Mesendoderm (in vitro differentiated cells): ENCODE data around the gene POLQ.

Experiments
- DNase-seq: peaks from one replicate; pipeline ENCODE4 v3.0.0; 2013
- H2AK5ac ChIP-seq: 2 replicates; pipeline ENCODE4 v1.6.1; 2013; ENCODE audit warnings: low read length, inconsistent platforms
- H2BK120ac ChIP-seq: 2 replicates; pipeline ENCODE4 v1.6.1; 2013; ENCODE audit warnings: low read depth, mild to moderate bottlenecking, low read length, moderate library complexity, mixed read lengths
- H2BK15ac ChIP-seq: replicated peaks from 2 replicates; pipeline ENCODE4 v1.6.1; 2013; ENCODE audit warnings: low read depth, mild to moderate bottlenecking, moderate library complexity
- H2BK5ac ChIP-seq: 2 replicates; pipeline ENCODE4 v1.6.1; 2013; ENCODE audit warnings: low read length, inconsistent platforms
- H3K18ac ChIP-seq: 2 replicates; pipeline ENCODE4 v1.6.1; 2013; ENCODE audit warnings: mild to moderate bottlenecking, low read length, mixed read lengths
- H3K23ac ChIP-seq: one replicate; pipeline ENCODE4 v1.6.1; 2013; ENCODE audit warnings: low read length
- H3K27ac ChIP-seq: 2 replicates; pipeline ENCODE4 v1.5.1; 2013; ENCODE audit warnings: low read depth, mild to moderate bottlenecking, inconsistent platforms, low read length, moderate library complexity
- H3K27me3 ChIP-seq: 2 replicates; pipeline ENCODE4 v1.6.1; 2013; ENCODE audit warnings: low read length, control low read depth, mild to moderate bottlenecking, inconsistent platforms; ENCODE audit not compliant: insufficient read depth, poor library complexity
- H3K36me3 ChIP-seq: 2 replicates; pipeline ENCODE4 v1.6.1; 2013; ENCODE audit warnings: low read length, inconsistent platforms; ENCODE audit not compliant: control insufficient read depth, insufficient read depth
- H3K4ac ChIP-seq: one replicate; pipeline ENCODE4 v1.6.1; 2013; ENCODE audit warnings: low read depth, mild to moderate bottlenecking, low read length, moderate library complexity
- H3K4me1 ChIP-seq: 2 replicates; pipeline ENCODE4 v1.6.1; 2013; ENCODE audit warnings: low read depth, low read length, inconsistent platforms; ENCODE audit not compliant: control insufficient read depth
- H3K4me2 ChIP-seq: 2 replicates; pipeline ENCODE4 v1.6.1; 2013; ENCODE audit warnings: low read length
- H3K4me3 ChIP-seq: 2 replicates; pipeline ENCODE4 v1.5.1; 2013; ENCODE audit warnings: mild to moderate bottlenecking, low read length
- H3K56ac ChIP-seq: one replicate; pipeline ENCODE4 v1.6.1; 2013; ENCODE audit warnings: low read length
- H3K79me1 ChIP-seq: 2 replicates; pipeline ENCODE4 v1.6.1; 2013; ENCODE audit warnings: low read length, inconsistent platforms
- H3K79me2 ChIP-seq: 2 replicates; pipeline ENCODE4 v1.6.1; 2013; ENCODE audit warnings: mild to moderate bottlenecking, low read length; ENCODE audit not compliant: control insufficient read depth, insufficient read depth
- H3K9ac ChIP-seq: 2 replicates; pipeline ENCODE4 v1.6.1; 2013; ENCODE audit warnings: low read length, inconsistent platforms
- H4K5ac ChIP-seq: one replicate; pipeline ENCODE4 v1.6.1; 2013; ENCODE audit warnings: low read length
- H4K8ac ChIP-seq: one replicate; pipeline ENCODE4 v1.6.1; 2013; ENCODE audit warnings: low read depth, mild to moderate bottlenecking, control low read depth, low read length, moderate library complexity
- WGBS: extraction: QIAGEN DNeasy Blood & Tissue Kit; methylation state at CpG from one replicate; pipeline ENCODE4 v1.1.7; 2013; ENCODE audit warnings: low lambda C conversion rate, missing lambda C conversion rate; ENCODE audit not compliant: insufficient coverage; ENCODE audit errors: extremely low coverage; 5-methylcytosine and 5-hydroxymethylcytosine counted together

POLQ gene

GRCh38 chr3:121552797-121553196 lies 7.0 kb upstream of the POLQ start:
- H3K4me2 ChIP-seq, result no peak overlapping the region
- no peaks in the 10 kb centered on the region for H3K27me3 ChIP-seq
- no peak overlapping the region for H4K8ac ChIP-seq
- H3K79me1 ChIP-seq, result no peaks in the 10 kb centered on the region
- no peaks in the 10 kb centered on the region for H3K36me3 ChIP-seq
- no peak overlapping the region for H2BK5ac ChIP-seq
- no CpG with 5 or more reads among the region's 3 CpGs for WGBS
- H3K4me1 ChIP-seq, result no peaks in the 10 kb centered on the region
- no peak overlapping the region for H3K27ac ChIP-seq
- H3K18ac ChIP-seq, result no peak overlapping the region
- no peak overlapping the region for H2BK15ac ChIP-seq
- no peak overlapping the region for H2AK5ac ChIP-seq
- H3K56ac ChIP-seq, result no peak overlapping the region
- H3K79me2 ChIP-seq, result no peaks in the 10 kb centered on the region
- no peak for DNase-seq
- H2BK120ac ChIP-seq, result no peak overlapping the region
- no peak overlapping the region for H4K5ac ChIP-seq
- no peak overlapping the region for H3K4ac ChIP-seq
- no peak overlapping the region for H3K4me3 ChIP-seq
- no peak overlapping the region for H3K23ac ChIP-seq
- H3K9ac ChIP-seq, result no peak overlapping the region

GRCh38 chr3:121552379-121552778 lies 6.6 kb upstream of the POLQ start:
- no peaks in the 10 kb centered on the region for H3K79me2 ChIP-seq
- DNase-seq, result no peak
- H3K4me1 ChIP-seq, result no peaks in the 10 kb centered on the region
- no peaks in the 10 kb centered on the region for H3K27me3 ChIP-seq
- no peak overlapping the region for H4K5ac ChIP-seq
- WGBS, result no CpG with 5 or more reads among the region's 4 CpGs
- H2AK5ac ChIP-seq, result no peak overlapping the region
- no peak overlapping the region for H3K9ac ChIP-seq
- no peak overlapping the region for H3K4me2 ChIP-seq
- no peak overlapping the region for H2BK5ac ChIP-seq
- H3K4me3 ChIP-seq, result no peak overlapping the region
- H3K4ac ChIP-seq, result no peak overlapping the region
- H3K18ac ChIP-seq, result no peak overlapping the region
- H3K56ac ChIP-seq, result no peak overlapping the region
- H2BK120ac ChIP-seq, result no peak overlapping the region
- no peaks in the 10 kb centered on the region for H3K79me1 ChIP-seq
- H3K27ac ChIP-seq, result no peak overlapping the region
- no peaks in the 10 kb centered on the region for H3K36me3 ChIP-seq
- H3K23ac ChIP-seq, result no peak overlapping the region
- H4K8ac ChIP-seq, result no peak overlapping the region
- no peak overlapping the region for H2BK15ac ChIP-seq

GRCh38 chr3:121545049-121545573 lies 677 bp downstream of the POLQ start:
- Histone ChIP-seq H3K79me2 (peaks cover 10% of the 10 kb centered on the region), H2BK120ac (no peak overlapping the region), H2AK5ac (no peak overlapping the region), H2BK5ac (no peak overlapping the region), H3K36me3 (no peaks in the 10 kb centered on the region), H3K79me1 (peaks cover 2% of the 10 kb centered on the region), H3K23ac (no peak overlapping the region), H3K27me3 (no peaks in the 10 kb centered on the region), H3K27ac (no peak overlapping the region), H4K8ac (no peak overlapping the region), H3K56ac (peak overlapping the region; percentile 91), H3K4me2 (peak overlapping the region; percentile 69), H3K9ac (peak overlapping the region; percentile 86), H3K4me1 (no peaks in the 10 kb centered on the region), H3K4ac (no peak overlapping the region), H3K4me3 (peak overlapping the region; percentile 80), H3K18ac (no peak overlapping the region), H2BK15ac (no peak overlapping the region), H4K5ac (no peak overlapping the region)
- DNase-seq, result peak; percentile 36
- WGBS, result no CpG with 5 or more reads among the region's 18 CpGs

- Histone ChIP-seq H4K5ac (no peak overlapping the region), H3K79me1 (peaks cover 2% of the 10 kb centered on the region), H3K4me3 (no peak overlapping the region), H2BK120ac (no peak overlapping the region), H2AK5ac (no peak overlapping the region), H3K4me2 (no peak overlapping the region), H3K18ac (no peak overlapping the region), H3K4me1 (no peaks in the 10 kb centered on the region), H3K4ac (no peak overlapping the region), H3K36me3 (no peaks in the 10 kb centered on the region), H3K56ac (no peak overlapping the region), H2BK15ac (no peak overlapping the region), H2BK5ac (no peak overlapping the region), H3K23ac (no peak overlapping the region), H3K79me2 (peaks cover 10% of the 10 kb centered on the region), H3K27ac (no peak overlapping the region), H3K27me3 (no peaks in the 10 kb centered on the region), H4K8ac (no peak overlapping the region), H3K9ac (no peak overlapping the region)
- DNase-seq, result no peak
Measured at GRCh38 chr3:121542924-121543323, 2.9 kb downstream of the POLQ start.

GRCh38 chr3:121531269-121531668 lies 14.5 kb downstream of the POLQ start:
- Histone ChIP-seq H2BK5ac (no peak overlapping the region), H3K18ac (no peak overlapping the region), H3K4ac (no peak overlapping the region), H2BK120ac (no peak overlapping the region), H3K4me2 (no peak overlapping the region), H3K9ac (no peak overlapping the region), H3K79me1 (no peaks in the 10 kb centered on the region), H3K23ac (no peak overlapping the region), H4K5ac (no peak overlapping the region), H4K8ac (no peak overlapping the region), H3K79me2 (no peaks in the 10 kb centered on the region), H3K4me1 (no peaks in the 10 kb centered on the region), H2AK5ac (no peak overlapping the region), H2BK15ac (no peak overlapping the region), H3K36me3 (no peaks in the 10 kb centered on the region), H3K4me3 (no peak overlapping the region), H3K27me3 (no peaks in the 10 kb centered on the region), H3K27ac (no peak overlapping the region), H3K56ac (no peak overlapping the region)
- DNase-seq, result no peak

GRCh38 chr3:121529308-121529707 lies 16.5 kb downstream of the POLQ start:
- H3K36me3 ChIP-seq, result no peaks in the 10 kb centered on the region
- H3K9ac ChIP-seq, result no peak overlapping the region

More at GRCh38 chr3:121529308-121529707, 16.5 kb downstream of the POLQ start:
- no peak overlapping the region for H3K4ac ChIP-seq
- H2BK120ac ChIP-seq, result no peak overlapping the region
- WGBS, result no CpG with 5 or more reads among the region's 3 CpGs
- no peaks in the 10 kb centered on the region for H3K4me1 ChIP-seq
- H3K27me3 ChIP-seq, result no peaks in the 10 kb centered on the region
- H3K56ac ChIP-seq, result no peak overlapping the region
- H3K79me2 ChIP-seq, result no peaks in the 10 kb centered on the region
- no peaks in the 10 kb centered on the region for H3K79me1 ChIP-seq
- no peak overlapping the region for H3K18ac ChIP-seq
- no peak overlapping the region for H4K5ac ChIP-seq
- H2BK5ac ChIP-seq, result no peak overlapping the region
- no peak overlapping the region for H4K8ac ChIP-seq
- H3K4me3 ChIP-seq, result no peak overlapping the region
- H2BK15ac ChIP-seq, result no peak overlapping the region
- H3K27ac ChIP-seq, result no peak overlapping the region
- no peak overlapping the region for H3K4me2 ChIP-seq
- no peak overlapping the region for H2AK5ac ChIP-seq
- DNase-seq, result no peak
- no peak overlapping the region for H3K23ac ChIP-seq
